ENCODE measurements around the gene WNT9B. TPM values are rescaled to one million over a fixed set of nuclear protein-coding genes. Genes with fewer than 3 reads are reported as not detected.
A peak's percentile ranks its signal among the peaks of the same experiment; 100 is the strongest.

The WNT9B gene
- total and polyA plus RNA-seq, 9 of the 15 experiments (the other 6 are each of a cell fraction or from before 2014, with no cell fraction given): not detected

- TF ChIP-seq ZBTB5 (IDR thresholded peaks at IDR 0.05) (no peak), RAD51 (IDR thresholded peaks at IDR 0.05; ENCODE audit: borderline replicate concordance, low read depth) (no peak), RUNX1 (IDR thresholded peaks at IDR 0.05; ENCODE audit: low read depth) (no peak), ZNF311 (CRISPR knock-in tag; IDR thresholded peaks at IDR 0.05) (no peak), RBM39 (optimal IDR thresholded peaks at IDR 0.05; ENCODE audit: low read depth, low read length) (no peak), FOXJ3 (CRISPR knock-in tag; IDR thresholded peaks at IDR 0.05) (no peak), MTA2 (IDR thresholded peaks at IDR 0.05; ENCODE audit: low read depth) (0 out of 2 replicates have a peak, but pooled peaks have one; percentile 2), ZNF583 (CRISPR knock-in tag; IDR thresholded peaks at IDR 0.05) (no peak), IRF1 (CRISPR knock-in tag; IDR thresholded peaks at IDR 0.05; ENCODE audit: borderline replicate concordance) (no peak), CCNT2 (IDR thresholded peaks at IDR 0.05; ENCODE audit: borderline replicate concordance, extremely low read depth, insufficient read length, low read depth, low read length) (no peak), THAP7 (CRISPR knock-in tag; IDR thresholded peaks at IDR 0.05) (no peak), FOXM1 (IDR thresholded peaks at IDR 0.05; ENCODE audit: low read depth) (no peak), FOXM1 (CRISPR knock-in tag; IDR thresholded peaks at IDR 0.05; ENCODE audit: low read depth) (no peak), EGR1 (conservative IDR thresholded peaks at IDR 0.05) (no peak), RAD21 (CRISPR knock-in tag; conservative IDR thresholded peaks at IDR 0.05 in 1 of 2, IDR thresholded peaks at IDR 0.05 in 1 of 2) (no peak), NONO (IDR thresholded peaks at IDR 0.05; ENCODE audit: low read depth in 2 of 2, low read length in 1 of 2) (0 out of 4 replicates have a peak, but pooled peaks of 1 of the 2 experiments have one; percentile 40), KAT8 (IDR thresholded peaks at IDR 0.05; ENCODE audit: low read depth) (no peak), GTF3C2 (IDR thresholded peaks at IDR 0.05; ENCODE audit: borderline replicate concordance, extremely low read depth, insufficient read length) (no peak), SIRT6 (IDR thresholded peaks at IDR 0.05; ENCODE audit: low read depth, low read length) (no peak), ZNF175 (CRISPR knock-in tag; IDR thresholded peaks at IDR 0.05; ENCODE audit: low read depth) (no peak), DDX20 (tag; IDR thresholded peaks at IDR 0.05; ENCODE audit: low read depth) (no peak), EWSR1 (IDR thresholded peaks at IDR 0.05; ENCODE audit: borderline replicate concordance, low read depth, partially characterized antibody) (no peak)
Observed at GRCh38 chr17:46922804-46923635, 71.6 kb downstream of the WNT9B start, which contains the start of gene GOSR2 (continued).

All from K562 (cell line).